Right ventricle myocardium superior (tissue), 1 donor: ENCODE data around the gene ZNF19. TPM values are rescaled to one million over a fixed set of nuclear protein-coding genes. Genes with fewer than 3 reads are reported as not detected.
"Not testable (repeated sequence)": the region's sequence is repeated elsewhere in the genome, so short reads cannot be mapped to it uniquely, and the experiment has no call there.

ENCODE experiments used
- ATAC-seq: fragments of 200-7000 bp; cut with Tn5 transposase; one replicate; pipeline ENCODE4 v1.9.1; 2020; ENCODE audit warnings: mild to moderate bottlenecking; ENCODE audit not compliant: poor library complexity
- DNase-seq: peaks from one replicate; pipeline ENCODE4 v3.0.0-alpha.2; 2020
- intact Hi-C: fragments of 100-400 bp; cut with DNase I; formaldehyde crosslinking; loops from one replicate; pipeline ENCODE4 v1.11.2; 2022
- long read RNA-seq: library from polyadenylated mRNA; unstranded; transcript quantifications from one replicate; pipeline ENCODE4 v2.0.0, GENCODE V29; 2021
- total RNA-seq: library from RNA; stranded (reverse); fragmentation: NEBNext Ultra II Directional; extraction: Animal tissue kit (Norgen Biotek cat#: 25700); gene quantifications from one replicate; pipeline ENCODE4 v1.2.1, GENCODE V29; 2021
- donor health status: DM: no; HTN: yes; CAD: no; lungs with severe emphysema.

Gene ZNF19
- total RNA-seq = 2.0 TPM
- long read RNA-seq, partial matches to known transcripts = 1 of 2 reads
- long read RNA-seq, other reads (novel, unspliced or antisense) = 1 of 2 reads

GRCh38 chr16:71489122-71489521, at the start of gene ZNF19:
TSS of gene ZNF19 (minus strand) at chr16:71489324. CDS start at chr16:71482114, 7,210 bp downstream.
- no peak for ATAC-seq
- intact Hi-C loops = no loop called here
- no peak for DNase-seq

GRCh38 chr16:71537643-71538042, 48.5 kb upstream of the ZNF19 start:
- intact Hi-C loops = no loop called here
- ATAC-seq (no peak), DNase-seq (no peak)

- intact Hi-C loops = no loop called here
- DNase-seq (no peak), ATAC-seq (no peak)
These were observed 47.8 kb upstream of the ZNF19 start for GRCh38 chr16:71536752-71537499.

- DNase-seq = no peak
- no peak for ATAC-seq
- intact Hi-C loops = no loop called here
These were observed 43.2 kb upstream of the ZNF19 start for GRCh38 chr16:71532366-71532765.

- intact Hi-C loops = no loop called here
These were observed 39.7 kb upstream of the ZNF19 start for GRCh38 chr16:71528863-71529262.

GRCh38 chr16:71528257-71528656, 39.1 kb upstream of the ZNF19 start:
- no peak for DNase-seq
- intact Hi-C loops = no loop called here
- ATAC-seq = no peak

More at GRCh38 chr16:71528863-71529262, 39.7 kb upstream of the ZNF19 start:
- no peak for ATAC-seq
- no peak for DNase-seq

- DNase-seq (no peak), ATAC-seq (no peak)
These were observed 37.0 kb upstream of the ZNF19 start, which contains the start of gene CHST4 for GRCh38 chr16:71526111-71526631. TSS of gene CHST4 (plus strand) at chr16:71526426. CDS start at chr16:71536678, 10,252 bp downstream.

GRCh38 chr16:71524566-71525553, 35.7 kb upstream of the ZNF19 start:
- no peak for DNase-seq
- intact Hi-C loops = no loop called here
- ATAC-seq = no peak

More at GRCh38 chr16:71526111-71526631, 37.0 kb upstream of the ZNF19 start, which contains the start of gene CHST4:
- intact Hi-C loops = no loop called here

- DNase-seq = no peak
- intact Hi-C loops = no loop called here
- ATAC-seq = no peak
These were observed 31.4 kb upstream of the ZNF19 start for GRCh38 chr16:71520550-71520949.

GRCh38 chr16:71515026-71515425, 25.9 kb upstream of the ZNF19 start:
- DNase-seq (no peak), ATAC-seq (no peak)
- intact Hi-C loops = no loop called here

- intact Hi-C loops = no loop called here
- DNase-seq (no peak), ATAC-seq (no peak)
These were observed 25.4 kb upstream of the ZNF19 start for GRCh38 chr16:71514476-71514875.

GRCh38 chr16:71513302-71513701, 24.2 kb upstream of the ZNF19 start:
- intact Hi-C loops = no loop called here
- DNase-seq (no peak), ATAC-seq (no peak)

GRCh38 chr16:71507061-71507460, 17.9 kb upstream of the ZNF19 start:
- ATAC-seq = no peak
- intact Hi-C loops = no loop called here
- DNase-seq = no peak

- intact Hi-C loops = no loop called here
- ATAC-seq (no peak), DNase-seq (no peak)
These were observed 15.8 kb upstream of the ZNF19 start for GRCh38 chr16:71504901-71505300.

- ATAC-seq, DNase-seq, intact Hi-C loops: not testable (repeated sequence)
These were observed 14.9 kb upstream of the ZNF19 start for GRCh38 chr16:71504051-71504450.

- DNase-seq = no peak
- intact Hi-C loops = no loop called here
- ATAC-seq = no peak
These were observed 12.4 kb upstream of the ZNF19 start for GRCh38 chr16:71501547-71501946.

GRCh38 chr16:71500964-71501363, 11.8 kb upstream of the ZNF19 start:
- intact Hi-C loops = no loop called here
- no peak for DNase-seq
- ATAC-seq = no peak

- ATAC-seq (peak; percentile 61), DNase-seq (no peak)
- intact Hi-C loops = loop anchor here (2.0 kb wide), 1 partner anchor 87 kb away; no protein-coding TSS in a partner anchor
These were observed 10.7 kb upstream of the ZNF19 start for GRCh38 chr16:71499775-71500364.

GRCh38 chr16:71498031-71498430, 8.9 kb upstream of the ZNF19 start:
- ATAC-seq (no peak), DNase-seq (no peak)
- intact Hi-C loops = loop anchor here (2.0 kb wide), 1 partner anchor 85 kb away; no protein-coding TSS in a partner anchor
